Stimulated activated CD4-positive, alpha-beta T cell treated with anti-CD3 and anti-CD28 coated beads, Interleukin-15, amount 100 ng/mL, for 48 hours (primary cell): ENCODE results near the gene C17orf100.
"Not testable (repeated sequence)": the region's sequence is repeated elsewhere in the genome, so short reads cannot be mapped to it uniquely, and the experiment has no call there.

ENCODE experiments used
- DNase-seq, 2 donors: peaks; one replicate each; pipeline ENCODE4 v3.0.0-alpha.2; 2020; ENCODE audit warnings: low read depth in 2 of 2

The C17orf100 gene

GRCh38 chr17:6641247-6641863 lies 10.2 kb upstream of the C17orf100 start:
- DNase-seq, result no peak

GRCh38 chr17:6642592-6642991 lies 9.0 kb upstream of the C17orf100 start:
- DNase-seq, result no peak

GRCh38 chr17:6643451-6644125 lies 8.0 kb upstream of the C17orf100 start:
- DNase-seq, result no peak

- no peak for DNase-seq
Observed at GRCh38 chr17:6648181-6648580, 3.4 kb upstream of the C17orf100 start.

- no peak for DNase-seq
Observed at GRCh38 chr17:6651919-6652452, 424 bp downstream of the C17orf100 start.

- no peak for DNase-seq
Observed at GRCh38 chr17:6654841-6655731, 3.5 kb downstream of the C17orf100 start.

GRCh38 chr17:6655732-6656361 lies 4.3 kb downstream of the C17orf100 start:
- not testable (repeated sequence) for DNase-seq

- DNase-seq, result peak; percentile 44 to 51
Observed at GRCh38 chr17:6656797-6657632, 5.5 kb downstream of the C17orf100 start.

GRCh38 chr17:6657633-6658287 lies 6.2 kb downstream of the C17orf100 start:
- DNase-seq, result no peak

GRCh38 chr17:6658411-6658810 lies 6.8 kb downstream of the C17orf100 start:
- not testable (repeated sequence) for DNase-seq

GRCh38 chr17:6660101-6660500 lies 8.5 kb downstream of the C17orf100 start:
- no peak for DNase-seq

GRCh38 chr17:6660805-6661463 lies 9.4 kb downstream of the C17orf100 start:
- DNase-seq, result no peak

GRCh38 chr17:6661464-6661848 lies 9.9 kb downstream of the C17orf100 start:
- no peak for DNase-seq

GRCh38 chr17:6663200-6663599 lies 11.6 kb downstream of the C17orf100 start:
- DNase-seq, result not testable (repeated sequence)

- DNase-seq, result peak in 1 of 2 donors; percentile 40
Observed at GRCh38 chr17:6666077-6666521, 14.5 kb downstream of the C17orf100 start.

GRCh38 chr17:6666557-6666956 lies 15.0 kb downstream of the C17orf100 start:
- no peak for DNase-seq

- DNase-seq, result no peak
Observed at GRCh38 chr17:6667516-6667915, 16.0 kb downstream of the C17orf100 start.

- no peak for DNase-seq
Observed at GRCh38 chr17:6668219-6668618, 16.7 kb downstream of the C17orf100 start.

GRCh38 chr17:6668727-6669425 lies 17.3 kb downstream of the C17orf100 start:
- DNase-seq, result no peak
